ENCODE data around the gene OR7G2. TPM values are rescaled to one million over a fixed set of nuclear protein-coding genes. Genes with fewer than 3 reads are reported as not detected.

Gene OR7G2
- total and polyA plus RNA-seq, 9 of the 15 experiments (the other 6 are each of a cell fraction or from before 2014, with no cell fraction given), result 0.20 TPM; not detected in 8

- TF ChIP-seq ETV5 (CRISPR knock-in tag; IDR thresholded peaks at IDR 0.05; ENCODE audit: low read depth) (no peak), KHSRP (IDR thresholded peaks at IDR 0.05) (no peak), GTF3C2 (IDR thresholded peaks at IDR 0.05; ENCODE audit: borderline replicate concordance, extremely low read depth, insufficient read length) (no peak), RBM39 (optimal IDR thresholded peaks at IDR 0.05; ENCODE audit: low read depth, low read length) (no peak), COPS2 (conservative IDR thresholded peaks at IDR 0.05) (no peak), GATA2 (CRISPR knock-in tag; IDR thresholded peaks at IDR 0.05) (no peak), OTX1 (CRISPR knock-in tag; IDR thresholded peaks at IDR 0.05) (no peak), MCM7 (IDR thresholded peaks at IDR 0.05) (no peak), ARID1B (IDR thresholded peaks at IDR 0.05) (no peak), ZNF232 (CRISPR knock-in tag; IDR thresholded peaks at IDR 0.05) (no peak), RNF2 (IDR thresholded peaks at IDR 0.05) (no peak), ILF3 (IDR thresholded peaks at IDR 0.05; ENCODE audit: borderline replicate concordance) (no peak), KLF16 (IDR thresholded peaks at IDR 0.05) (no peak)
Measured at GRCh38 chr19:9146882-9147281, 39.6 kb upstream of the OR7G2 start (continued).

Measured in K562 (cell line).